ENCODE data around the gene RHO.
"Not testable (repeated sequence)": the region's sequence is repeated elsewhere in the genome, so short reads cannot be mapped to it uniquely, and the experiment has no call there.

RHO gene

GRCh38 chr3:129540776-129541516 is 12.5 kb downstream of the RHO start:
- H3K27me3 Mint-ChIP-seq = no peaks in the 10 kb centered on the region
- H3K4me3 Mint-ChIP-seq = no peak overlapping the region
- no peaks in the 10 kb centered on the region for H3K9me3 Mint-ChIP-seq
- no peak overlapping the region for H3K27ac Mint-ChIP-seq
- no peaks in the 10 kb centered on the region for H3K36me3 Mint-ChIP-seq (ENCODE audit: low read depth)
- no peaks in the 10 kb centered on the region for H3K4me1 Mint-ChIP-seq (ENCODE audit: low read depth)

GRCh38 chr3:129542747-129543146 is 14.3 kb downstream of the RHO start:
- Mint-ChIP-seq H3K27ac (no peak overlapping the region), H3K9me3 (no peaks in the 10 kb centered on the region), H3K36me3 (ENCODE audit: low read depth) (no peaks in the 10 kb centered on the region), H3K4me1 (ENCODE audit: low read depth) (no peaks in the 10 kb centered on the region), H3K4me3 (no peak overlapping the region), H3K27me3 (no peaks in the 10 kb centered on the region)

- no peaks in the 10 kb centered on the region for H3K4me1 Mint-ChIP-seq (ENCODE audit: low read depth)
- no peak within 1 kb of the TSS for H3K4me3 Mint-ChIP-seq
- H3K9me3 Mint-ChIP-seq = no peaks in the 10 kb centered on the region
- no peaks in the 10 kb centered on the region for H3K27me3 Mint-ChIP-seq
- H3K27ac Mint-ChIP-seq = no peak within 1 kb of the TSS
- H3K36me3 Mint-ChIP-seq (ENCODE audit: low read depth) = no peaks in the 10 kb centered on the region
Measured at GRCh38 chr3:129543156-129543790, 14.8 kb downstream of the RHO start, which contains the start of gene H1-8. Gene H1-8 (plus strand): TSS chr3:129543175. CDS start chr3:129543219, 44 bp downstream.

GRCh38 chr3:129543999-129544398 is 15.6 kb downstream of the RHO start:
- Mint-ChIP-seq H3K9me3 (no peaks in the 10 kb centered on the region), H3K27me3 (no peaks in the 10 kb centered on the region), H3K4me1 (ENCODE audit: low read depth) (no peaks in the 10 kb centered on the region), H3K36me3 (ENCODE audit: low read depth) (no peaks in the 10 kb centered on the region), H3K4me3 (no peak overlapping the region), H3K27ac (no peak overlapping the region)

GRCh38 chr3:129545951-129546350 is 17.5 kb downstream of the RHO start:
- H3K27me3 Mint-ChIP-seq; H3K4me1 Mint-ChIP-seq (ENCODE audit: low read depth); H3K36me3 Mint-ChIP-seq (ENCODE audit: low read depth); H3K9me3 Mint-ChIP-seq; H3K27ac Mint-ChIP-seq; H3K4me3 Mint-ChIP-seq: not testable (repeated sequence)

- H3K4me1 Mint-ChIP-seq (ENCODE audit: low read depth) = no peaks in the 10 kb centered on the region
- no peaks in the 10 kb centered on the region for H3K27me3 Mint-ChIP-seq
- no peak overlapping the region for H3K27ac Mint-ChIP-seq
- no peaks in the 10 kb centered on the region for H3K9me3 Mint-ChIP-seq
- no peaks in the 10 kb centered on the region for H3K36me3 Mint-ChIP-seq (ENCODE audit: low read depth)
- H3K4me3 Mint-ChIP-seq = no peak overlapping the region
Measured at GRCh38 chr3:129547241-129547640, 18.8 kb downstream of the RHO start.

- H3K4me3 Mint-ChIP-seq = no peak overlapping the region
- no peaks in the 10 kb centered on the region for H3K9me3 Mint-ChIP-seq
- H3K27ac Mint-ChIP-seq = no peak overlapping the region
- no peaks in the 10 kb centered on the region for H3K4me1 Mint-ChIP-seq (ENCODE audit: low read depth)
- H3K36me3 Mint-ChIP-seq (ENCODE audit: low read depth) = no peaks in the 10 kb centered on the region
- H3K27me3 Mint-ChIP-seq = no peaks in the 10 kb centered on the region
Measured at GRCh38 chr3:129548104-129548965, 19.9 kb downstream of the RHO start.

GRCh38 chr3:129549006-129549800 is 20.8 kb downstream of the RHO start:
- Mint-ChIP-seq H3K27me3 (peaks cover 4% of the 10 kb centered on the region), H3K4me1 (ENCODE audit: low read depth) (peaks cover 5% of the 10 kb centered on the region), H3K27ac (no peak overlapping the region), H3K36me3 (ENCODE audit: low read depth) (no peaks in the 10 kb centered on the region), H3K4me3 (no peak overlapping the region), H3K9me3 (no peaks in the 10 kb centered on the region)

- Mint-ChIP-seq H3K27ac (no peak overlapping the region), H3K9me3 (no peaks in the 10 kb centered on the region), H3K27me3 (peaks cover 4% of the 10 kb centered on the region), H3K4me1 (ENCODE audit: low read depth) (peaks cover 8% of the 10 kb centered on the region), H3K4me3 (no peak overlapping the region), H3K36me3 (ENCODE audit: low read depth) (no peaks in the 10 kb centered on the region)
Measured at GRCh38 chr3:129549805-129550204, 21.4 kb downstream of the RHO start.

GRCh38 chr3:129552287-129553050 is 24.0 kb downstream of the RHO start:
- H3K27ac Mint-ChIP-seq = no peak overlapping the region
- no peak overlapping the region for H3K4me3 Mint-ChIP-seq
- H3K36me3 Mint-ChIP-seq (ENCODE audit: low read depth) = no peaks in the 10 kb centered on the region
- peaks cover 8% of the 10 kb centered on the region for H3K4me1 Mint-ChIP-seq (ENCODE audit: low read depth)
- H3K9me3 Mint-ChIP-seq = no peaks in the 10 kb centered on the region
- peaks cover 4% of the 10 kb centered on the region for H3K27me3 Mint-ChIP-seq

- peaks cover 8% of the 10 kb centered on the region for H3K4me1 Mint-ChIP-seq (ENCODE audit: low read depth)
- no peaks in the 10 kb centered on the region for H3K36me3 Mint-ChIP-seq (ENCODE audit: low read depth)
- no peaks in the 10 kb centered on the region for H3K9me3 Mint-ChIP-seq
- H3K4me3 Mint-ChIP-seq = no peak overlapping the region
- peaks cover 4% of the 10 kb centered on the region for H3K27me3 Mint-ChIP-seq
- H3K27ac Mint-ChIP-seq = no peak overlapping the region
Measured at GRCh38 chr3:129553171-129553570, 24.7 kb downstream of the RHO start.

- peaks cover 13% of the 10 kb centered on the region for H3K4me1 Mint-ChIP-seq (ENCODE audit: low read depth)
- peaks cover 4% of the 10 kb centered on the region for H3K27me3 Mint-ChIP-seq
- H3K27ac Mint-ChIP-seq = no peak overlapping the region
- H3K36me3 Mint-ChIP-seq (ENCODE audit: low read depth) = no peaks in the 10 kb centered on the region
- H3K9me3 Mint-ChIP-seq = no peaks in the 10 kb centered on the region
- H3K4me3 Mint-ChIP-seq = no peak overlapping the region
Measured at GRCh38 chr3:129553719-129554118, 25.3 kb downstream of the RHO start.

GRCh38 chr3:129554356-129555152 is 26.1 kb downstream of the RHO start:
- Mint-ChIP-seq H3K36me3 (ENCODE audit: low read depth) (no peaks in the 10 kb centered on the region), H3K4me3 (no peak overlapping the region), H3K4me1 (ENCODE audit: low read depth) (peaks cover 13% of the 10 kb centered on the region), H3K27ac (no peak overlapping the region), H3K27me3 (peaks cover 4% of the 10 kb centered on the region), H3K9me3 (no peaks in the 10 kb centered on the region)
